ENCODE data around the gene ARHGAP42. TPM values are rescaled to one million over a fixed set of nuclear protein-coding genes. Genes with fewer than 3 reads are reported as not detected.

Gene ARHGAP42
- total RNA-seq, 1 experiment from 2014 or later = not detected

DNA sequence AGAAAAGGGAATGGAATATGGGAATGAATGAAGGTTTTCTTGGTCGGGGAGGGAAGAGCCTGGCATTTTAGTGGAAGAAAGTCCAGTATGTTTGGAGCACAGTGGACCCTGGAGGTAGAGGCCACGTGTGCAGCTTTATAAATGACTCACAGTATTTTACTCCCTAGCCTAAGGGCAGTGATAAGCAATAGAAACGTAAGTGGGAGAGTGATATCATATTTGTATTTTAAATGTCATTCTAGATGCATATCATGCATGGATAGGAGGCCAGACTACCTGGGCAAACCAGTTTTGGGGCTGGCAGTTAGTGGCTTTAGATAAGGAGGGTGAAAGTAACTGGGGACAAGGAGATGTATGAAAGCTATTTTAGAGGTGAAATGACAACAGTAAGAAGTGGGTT lies 174.1 kb downstream of the ARHGAP42 start:
- H2AFZ ChIP-seq (ENCODE audit: low read length) = no peak overlapping the region
- DNase-seq = no peak

DNA sequence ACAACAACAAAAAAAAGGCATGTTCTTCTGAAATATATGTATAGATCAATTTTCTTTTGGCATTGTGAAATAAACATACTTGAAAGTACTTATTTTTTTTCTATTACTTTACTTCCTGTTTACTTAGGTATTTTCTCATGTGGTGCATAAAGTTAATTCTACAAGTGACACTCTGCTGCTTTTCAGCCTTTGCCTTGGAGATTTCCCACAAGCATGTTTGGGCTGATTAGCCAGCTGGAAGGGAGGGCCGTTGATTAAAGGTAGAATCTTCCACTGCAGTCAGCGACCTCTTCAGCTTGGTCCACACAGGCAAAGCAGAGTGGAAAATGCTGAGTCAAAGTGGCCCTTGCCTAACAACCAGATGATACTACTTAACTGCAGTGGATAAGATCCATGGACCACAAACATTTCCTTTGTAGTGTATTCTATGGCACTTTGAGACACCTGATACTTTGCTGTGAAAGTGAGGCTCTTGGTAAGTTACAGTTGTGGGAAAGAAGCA lies 176.0 kb downstream of the ARHGAP42 start:
- Histone ChIP-seq H2AFZ (ENCODE audit: low read length) (no peak overlapping the region), H3K4me3 (ENCODE audit: low read length) (no peak overlapping the region), H3K9me2 (replicated peaks; ENCODE audit: insufficient read depth, low read length) (no peaks in the 10 kb centered on the region), H3K4me1 (ENCODE audit: low read length) (peaks cover 7% of the 10 kb centered on the region), H3K9ac (ENCODE audit: low read length) (no peak overlapping the region), H3K79me2 (ENCODE audit: low read length) (no peaks in the 10 kb centered on the region), H3K9me3 (ENCODE audit: low read length) (peaks cover 4% of the 10 kb centered on the region; the same call in 1 of the 2 replicates), H3K4me2 (ENCODE audit: low read depth, low read length, poor library complexity, severe bottlenecking) (no peak overlapping the region), H3K27me3 (ENCODE audit: low read length) (no peaks in the 10 kb centered on the region), H3K27ac (ENCODE audit: low read length) (no peak overlapping the region), H4K20me1 (ENCODE audit: insufficient read depth, low read depth, low read length) (no peaks in the 10 kb centered on the region), H3K36me3 (ENCODE audit: insufficient read depth, low read length) (no peaks in the 10 kb centered on the region)
- DNase-seq = no peak

More for the DNA sequence above, 174.1 kb downstream of the ARHGAP42 start:
- peaks cover 2% of the 10 kb centered on the region for H3K4me1 ChIP-seq (ENCODE audit: low read length)
- no peaks in the 10 kb centered on the region for H3K79me2 ChIP-seq (ENCODE audit: low read length)
- no peaks in the 10 kb centered on the region for H4K20me1 ChIP-seq (ENCODE audit: insufficient read depth, low read depth, low read length)
- H3K9ac ChIP-seq (ENCODE audit: low read length) = no peak overlapping the region
- H3K27ac ChIP-seq (ENCODE audit: low read length) = no peak overlapping the region
- no peaks in the 10 kb centered on the region for H3K36me3 ChIP-seq (ENCODE audit: insufficient read depth, low read length)
- no peak overlapping the region for H3K4me3 ChIP-seq (ENCODE audit: low read length)
- no peaks in the 10 kb centered on the region for H3K9me2 ChIP-seq (replicated peaks; ENCODE audit: insufficient read depth, low read length)
- H3K4me2 ChIP-seq (ENCODE audit: low read depth, low read length, poor library complexity, severe bottlenecking) = no peak overlapping the region
- H3K9me3 ChIP-seq (ENCODE audit: low read length) = peaks cover 4% of the 10 kb centered on the region; the same call in 1 of the 2 replicates
- H3K27me3 ChIP-seq (ENCODE audit: low read length) = no peaks in the 10 kb centered on the region

GRCh38 chr11:100865443-100866065 lies 178.5 kb downstream of the ARHGAP42 start:
- Histone ChIP-seq H3K79me2 (ENCODE audit: low read length) (no peaks in the 10 kb centered on the region), H3K9ac (ENCODE audit: low read length) (no peak overlapping the region), H3K27me3 (ENCODE audit: low read length) (no peaks in the 10 kb centered on the region), H3K9me3 (ENCODE audit: low read length) (peaks cover 6% of the 10 kb centered on the region; the same call in 1 of the 2 replicates), H3K4me2 (ENCODE audit: low read depth, low read length, poor library complexity, severe bottlenecking) (no peak overlapping the region), H4K20me1 (ENCODE audit: insufficient read depth, low read depth, low read length) (no peaks in the 10 kb centered on the region), H3K27ac (ENCODE audit: low read length) (no peak overlapping the region), H3K36me3 (ENCODE audit: insufficient read depth, low read length) (no peaks in the 10 kb centered on the region), H3K4me3 (ENCODE audit: low read length) (no peak overlapping the region), H3K4me1 (ENCODE audit: low read length) (peaks cover 7% of the 10 kb centered on the region), H2AFZ (ENCODE audit: low read length) (no peak overlapping the region), H3K9me2 (replicated peaks; ENCODE audit: insufficient read depth, low read length) (no peaks in the 10 kb centered on the region)
- DNase-seq = no peak

- Histone ChIP-seq H3K9me3 (ENCODE audit: low read length) (peaks cover 6% of the 10 kb centered on the region; the same call in 1 of the 2 replicates), H3K4me2 (ENCODE audit: low read depth, low read length, poor library complexity, severe bottlenecking) (no peak overlapping the region), H3K79me2 (ENCODE audit: low read length) (no peaks in the 10 kb centered on the region), H3K9ac (ENCODE audit: low read length) (no peak overlapping the region), H3K4me3 (ENCODE audit: low read length) (no peak overlapping the region), H3K27ac (ENCODE audit: low read length) (no peak overlapping the region), H2AFZ (ENCODE audit: low read length) (no peak overlapping the region), H3K4me1 (ENCODE audit: low read length) (peaks cover 7% of the 10 kb centered on the region), H4K20me1 (ENCODE audit: insufficient read depth, low read depth, low read length) (no peaks in the 10 kb centered on the region), H3K9me2 (replicated peaks; ENCODE audit: insufficient read depth, low read length) (no peaks in the 10 kb centered on the region), H3K36me3 (ENCODE audit: insufficient read depth, low read length) (no peaks in the 10 kb centered on the region), H3K27me3 (ENCODE audit: low read length) (no peaks in the 10 kb centered on the region)
- DNase-seq = peak; percentile 67
Observed at GRCh38 chr11:100866453-100866852, 179.4 kb downstream of the ARHGAP42 start.

DNA sequence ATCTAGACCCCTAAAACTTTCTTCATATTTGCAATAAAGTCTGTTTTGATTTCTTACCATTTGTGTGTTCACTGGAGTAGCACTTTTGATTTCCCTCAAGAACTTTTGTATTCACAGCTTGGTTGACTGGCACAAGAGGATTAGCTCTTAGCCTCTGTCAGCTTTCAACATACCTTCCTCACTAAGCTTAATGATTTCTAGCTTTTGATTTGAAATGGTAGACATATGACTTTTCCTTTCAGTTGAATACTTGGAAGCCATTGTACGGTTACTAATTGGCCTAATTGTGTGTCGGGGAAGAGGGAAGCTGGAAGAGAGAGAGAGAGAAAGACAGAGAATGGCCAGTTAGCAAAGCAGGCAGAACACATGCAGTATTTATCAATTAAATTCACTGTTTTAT lies 180.5 kb downstream of the ARHGAP42 start:
- DNase-seq = no peak
- Histone ChIP-seq H3K9ac (ENCODE audit: low read length) (no peak overlapping the region), H3K36me3 (ENCODE audit: insufficient read depth, low read length) (no peaks in the 10 kb centered on the region), H4K20me1 (ENCODE audit: insufficient read depth, low read depth, low read length) (no peaks in the 10 kb centered on the region), H3K4me2 (ENCODE audit: low read depth, low read length, poor library complexity, severe bottlenecking) (no peak overlapping the region), H2AFZ (ENCODE audit: low read length) (no peak overlapping the region), H3K27me3 (ENCODE audit: low read length) (no peaks in the 10 kb centered on the region), H3K4me1 (ENCODE audit: low read length) (peaks cover 7% of the 10 kb centered on the region), H3K79me2 (ENCODE audit: low read length) (no peaks in the 10 kb centered on the region), H3K9me2 (replicated peaks; ENCODE audit: insufficient read depth, low read length) (no peaks in the 10 kb centered on the region), H3K9me3 (ENCODE audit: low read length) (peaks cover 6% of the 10 kb centered on the region; the same call in 1 of the 2 replicates), H3K27ac (ENCODE audit: low read length) (no peak overlapping the region), H3K4me3 (ENCODE audit: low read length) (no peak overlapping the region)

DNA sequence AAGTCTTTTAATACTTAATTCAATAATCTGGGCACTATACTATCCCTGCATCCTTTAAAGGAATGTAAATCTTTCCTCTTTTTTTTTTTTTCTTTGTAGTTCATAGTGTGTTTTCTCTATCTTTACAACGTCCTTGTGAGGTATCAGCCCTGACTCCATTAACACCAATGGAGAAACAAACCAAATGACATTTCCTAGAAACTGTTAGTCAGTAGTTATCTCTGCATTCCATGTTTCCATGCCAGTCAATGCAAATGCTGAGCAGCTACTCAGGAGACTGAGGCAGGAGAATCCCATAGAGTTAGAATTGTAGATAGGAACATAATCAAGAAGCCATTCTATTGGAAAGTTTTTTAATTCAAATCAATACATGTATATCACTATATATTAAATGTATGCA lies 182.2 kb downstream of the ARHGAP42 start:
- Histone ChIP-seq H3K27me3 (ENCODE audit: low read length) (no peaks in the 10 kb centered on the region), H3K9me2 (replicated peaks; ENCODE audit: insufficient read depth, low read length) (no peaks in the 10 kb centered on the region; the same call in 1 of the 2 replicates)

DNA sequence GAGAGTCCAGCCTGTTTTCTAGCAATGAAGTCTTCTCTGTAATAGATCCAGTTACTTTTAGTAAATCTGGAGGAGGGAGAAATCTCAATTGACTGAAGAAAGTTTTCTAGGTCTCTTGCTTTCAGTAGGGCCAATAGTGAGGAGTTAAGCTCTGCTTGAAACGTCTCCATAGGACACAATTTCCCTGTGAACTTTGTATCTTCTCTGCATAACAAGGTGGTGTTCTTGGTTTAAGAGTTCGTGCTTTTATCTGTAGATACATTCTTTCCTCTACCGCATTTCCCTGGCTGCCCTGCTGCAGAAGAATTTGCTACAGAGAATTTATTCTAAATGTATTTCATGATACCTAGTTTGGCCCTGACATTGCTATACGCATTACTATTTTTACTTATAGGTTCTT lies 183.1 kb downstream of the ARHGAP42 start:
- Histone ChIP-seq H3K79me2 (ENCODE audit: low read length) (no peaks in the 10 kb centered on the region), H3K36me3 (ENCODE audit: insufficient read depth, low read length) (no peaks in the 10 kb centered on the region), H2AFZ (ENCODE audit: low read length) (no peak overlapping the region), H3K27ac (ENCODE audit: low read length) (no peak overlapping the region), H3K9ac (ENCODE audit: low read length) (no peak overlapping the region), H3K4me3 (ENCODE audit: low read length) (no peak overlapping the region), H4K20me1 (ENCODE audit: insufficient read depth, low read depth, low read length) (no peaks in the 10 kb centered on the region), H3K9me2 (replicated peaks; ENCODE audit: insufficient read depth, low read length) (no peaks in the 10 kb centered on the region; the same call in 1 of the 2 replicates), H3K4me2 (ENCODE audit: low read depth, low read length, poor library complexity, severe bottlenecking) (no peak overlapping the region), H3K9me3 (ENCODE audit: low read length) (peaks cover 16% of the 10 kb centered on the region), H3K4me1 (ENCODE audit: low read length) (peaks cover 7% of the 10 kb centered on the region), H3K27me3 (ENCODE audit: low read length) (no peaks in the 10 kb centered on the region)
- no peak for DNase-seq

More for the DNA sequence above, 182.2 kb downstream of the ARHGAP42 start:
- H3K9ac ChIP-seq (ENCODE audit: low read length) = no peak overlapping the region
- peaks cover 7% of the 10 kb centered on the region for H3K4me1 ChIP-seq (ENCODE audit: low read length)
- no peak for DNase-seq
- peaks cover 12% of the 10 kb centered on the region; the same call in 1 of the 2 replicates for H3K9me3 ChIP-seq (ENCODE audit: low read length)
- no peak overlapping the region for H2AFZ ChIP-seq (ENCODE audit: low read length)
- H3K4me2 ChIP-seq (ENCODE audit: low read depth, low read length, poor library complexity, severe bottlenecking) = no peak overlapping the region
- H3K4me3 ChIP-seq (ENCODE audit: low read length) = no peak overlapping the region
- no peaks in the 10 kb centered on the region for H3K79me2 ChIP-seq (ENCODE audit: low read length)
- no peak overlapping the region for H3K27ac ChIP-seq (ENCODE audit: low read length)
- no peaks in the 10 kb centered on the region for H4K20me1 ChIP-seq (ENCODE audit: insufficient read depth, low read depth, low read length)
- H3K36me3 ChIP-seq (ENCODE audit: insufficient read depth, low read length) = no peaks in the 10 kb centered on the region

- no peaks in the 10 kb centered on the region for H3K79me2 ChIP-seq (ENCODE audit: low read length)
- no peak for DNase-seq
- H3K27ac ChIP-seq (ENCODE audit: low read length) = no peak overlapping the region
- no peaks in the 10 kb centered on the region for H4K20me1 ChIP-seq (ENCODE audit: insufficient read depth, low read depth, low read length)
- peaks cover 29% of the 10 kb centered on the region for H3K9me3 ChIP-seq (ENCODE audit: low read length)
- no peak overlapping the region for H2AFZ ChIP-seq (ENCODE audit: low read length)
- no peak overlapping the region for H3K4me2 ChIP-seq (ENCODE audit: low read depth, low read length, poor library complexity, severe bottlenecking)
- no peak overlapping the region for H3K9ac ChIP-seq (ENCODE audit: low read length)
- H3K4me3 ChIP-seq (ENCODE audit: low read length) = no peak overlapping the region
- no peaks in the 10 kb centered on the region; the same call in 1 of the 2 replicates for H3K27me3 ChIP-seq (ENCODE audit: low read length)
- no peaks in the 10 kb centered on the region for H3K36me3 ChIP-seq (ENCODE audit: insufficient read depth, low read length)
- no peaks in the 10 kb centered on the region; the same call in 1 of the 2 replicates for H3K9me2 ChIP-seq (replicated peaks; ENCODE audit: insufficient read depth, low read length)
- H3K4me1 ChIP-seq (ENCODE audit: low read length) = no peaks in the 10 kb centered on the region
Observed at GRCh38 chr11:100872951-100873740, 186.1 kb downstream of the ARHGAP42 start.
